Pancreas (tissue), 10 donors: Measurements from ENCODE around the gene FZD7. TPM values are rescaled to one million over a fixed set of nuclear protein-coding genes. Genes with fewer than 3 reads are reported as not detected.

ENCODE experiments used
- ATAC-seq, 4 donors: fragments of 200-7000 bp; cut with Tn5 transposase; one replicate each; pipeline versions ENCODE4 v1.8.0 to v1.9.1; 2020; ENCODE audit warnings: mild to moderate bottlenecking in 4 of 4, moderate library complexity in 4 of 4
- DNase-seq, 6 donors: peaks; one replicate each; pipeline ENCODE4 v3.0.0-alpha.2; 2020
- FAIRE-seq: peaks from 2 replicates; lab custom pipeline; 2012; peaks lifted over from hg19 to GRCh38; lab: Jason Lieb, UNC
- H3K27ac ChIP-seq, 4 donors: fragments of 200-600 bp; sonication (generic); 1 replicate in 3 of 4; 2 replicates in 1 of 4; pipeline versions ENCODE4 v1.5.0 to v1.8.0; 2020
- H3K27me3 ChIP-seq, 4 donors: fragments of 200-600 bp; one replicate each; pipeline ENCODE4 v1.8.0; 2021
- H3K36me3 ChIP-seq, 3 donors: fragments of 200-600 bp; sonication (generic) in 1 of 3; one replicate each; pipeline versions ENCODE4 v1.5.0 to v1.8.0; 2020 to 2021
- H3K4me1 ChIP-seq, 3 donors: fragments of 200-600 bp; one replicate each; pipeline ENCODE4 v1.8.0; 2021
- H3K4me3 ChIP-seq, 4 donors: fragments of 200-600 bp; sonication (generic) in 2 of 4; one replicate each; pipeline versions ENCODE4 v1.5.0 to v1.8.0; 2020 to 2021
- H3K9me3 ChIP-seq, 4 donors: fragments of 200-600 bp; one replicate each; pipeline ENCODE4 v1.8.0; 2021
- CTCF ChIP-seq, 4 donors: fragments of 200-600 bp; sonication (generic) in 3 of 4; IDR thresholded peaks; one replicate each; pipeline versions ENCODE4 v1.5.0 to v1.8.0; 2021; ENCODE audit warnings: antibody characterized with exemption in 4 of 4
- WGBS, 2 donors: extraction: QIAGEN DNeasy Blood & Tissue Kit; methylation state at CpG; one replicate each; pipeline ENCODE4 v1.1.7; 2013; 5-methylcytosine and 5-hydroxymethylcytosine counted together
- intact Hi-C, 3 donors: fragments of 100-400 bp; cut with DNase I; formaldehyde crosslinking; loops; one replicate each; pipeline versions ENCODE4 v1.11.1 to v1.14.2; 2022
- polyA plus RNA-seq, 2 donors: library from polyadenylated mRNA; stranded (reverse); fragments of 200-250 nt; gene quantifications; one replicate each; pipeline ENCODE4 v1.2.3, GENCODE V29; 2013
- total RNA-seq, 6 donors: library from RNA; stranded (reverse); fragmentation: NEBNext Ultra II Directional in 4 of 6; extraction: Animal tissue kit (Norgen Biotek cat#: 25700) in 4 of 6; gene quantifications; one replicate each; pipeline versions ENCODE4 v1.2.1 to v1.2.4, GENCODE V29; 2021 to 2023
- donor health status: healthy with polysubstance abuse.
- donor health status: DM: no; HTN: no; CAD: no; lungs with moderate emphysema.
- donor health status: DM: no; HTN: no; CAD: no.
- donor health status: control.
- donor health status: control.
- donor health status: Bipolar disorder and iron deficiency.
- donor health status: DM: yes; HTN: yes; CAD: no.
- donor health status: DM: no; HTN: no; CAD: no.
- donor health status: DM: no; HTN: no; CAD: no.
- donor health status: DM: yes; HTN: yes; CAD: no.

The FZD7 gene
- total and polyA plus RNA-seq, 8 donors: 0.53 to 5.2 (median 1.1) TPM

GRCh38 chr2:202043475-202043874, 9.8 kb downstream of the FZD7 start:
- intact Hi-C loops: no loop called here
- H3K36me3 ChIP-seq: no peaks in the 10 kb centered on the region
- DNase-seq: no peak
- H3K4me1 ChIP-seq: no peaks in the 10 kb centered on the region
- H3K27ac ChIP-seq: no peak overlapping the region
- WGBS, 2 donors: 68 to 83% methylated on average over 6 of the region's 6 CpGs
- ATAC-seq: no peak
- H3K27me3 ChIP-seq: no peaks in the 10 kb centered on the region
- no peak for TF ChIP-seq CTCF (IDR thresholded peaks at IDR 0.05)
- H3K4me3 ChIP-seq: no peak overlapping the region
- no peak for FAIRE-seq
- no peaks in the 10 kb centered on the region for H3K9me3 ChIP-seq

- FAIRE-seq (no peak), ATAC-seq (no peak), DNase-seq (no peak)
- TF ChIP-seq CTCF (IDR thresholded peaks at IDR 0.05): no peak
- no peaks in the 10 kb centered on the region for H3K27me3 ChIP-seq
- intact Hi-C loops: no loop called here
- H3K4me3 ChIP-seq: no peak overlapping the region
- no peaks in the 10 kb centered on the region for H3K9me3 ChIP-seq
- no peaks in the 10 kb centered on the region for H3K4me1 ChIP-seq
- H3K27ac ChIP-seq: no peak overlapping the region
- H3K36me3 ChIP-seq: no peaks in the 10 kb centered on the region
These were observed 11.1 kb downstream of the FZD7 start for GRCh38 chr2:202044777-202045176.

DNA sequence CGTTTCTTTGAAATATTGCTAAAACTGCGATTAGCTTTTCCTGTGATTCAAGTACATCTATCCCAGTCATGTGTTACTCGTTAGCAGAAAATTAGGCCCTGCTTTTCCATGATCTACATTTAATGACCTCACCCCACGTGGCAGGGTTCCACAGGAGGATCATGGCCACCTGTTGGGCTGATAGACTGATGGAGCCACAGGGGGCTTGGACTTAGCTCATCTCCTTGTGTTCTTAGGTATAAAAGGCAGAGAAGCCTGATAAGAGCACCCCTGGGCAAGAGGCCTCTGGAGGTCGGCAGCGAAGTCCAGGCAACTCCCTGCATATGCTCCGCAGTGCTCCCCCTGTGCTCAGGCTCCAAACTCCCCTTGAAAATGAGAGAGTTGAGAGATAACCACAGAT, 12.9 kb downstream of the FZD7 start:
- FAIRE-seq: no peak
- no peaks in the 10 kb centered on the region for H3K27me3 ChIP-seq
- 85 to 86% methylated on average over 7 of the region's 7 CpGs for WGBS, 2 donors
- no peak for ATAC-seq
- no peaks in the 10 kb centered on the region for H3K9me3 ChIP-seq
- no peak for TF ChIP-seq CTCF (IDR thresholded peaks at IDR 0.05)
- DNase-seq: no peak
- H3K27ac ChIP-seq: no peak overlapping the region
- no peak overlapping the region for H3K4me3 ChIP-seq
- H3K4me1 ChIP-seq: no peaks in the 10 kb centered on the region
- H3K36me3 ChIP-seq: no peaks in the 10 kb centered on the region
- intact Hi-C loops: no loop called here

DNA sequence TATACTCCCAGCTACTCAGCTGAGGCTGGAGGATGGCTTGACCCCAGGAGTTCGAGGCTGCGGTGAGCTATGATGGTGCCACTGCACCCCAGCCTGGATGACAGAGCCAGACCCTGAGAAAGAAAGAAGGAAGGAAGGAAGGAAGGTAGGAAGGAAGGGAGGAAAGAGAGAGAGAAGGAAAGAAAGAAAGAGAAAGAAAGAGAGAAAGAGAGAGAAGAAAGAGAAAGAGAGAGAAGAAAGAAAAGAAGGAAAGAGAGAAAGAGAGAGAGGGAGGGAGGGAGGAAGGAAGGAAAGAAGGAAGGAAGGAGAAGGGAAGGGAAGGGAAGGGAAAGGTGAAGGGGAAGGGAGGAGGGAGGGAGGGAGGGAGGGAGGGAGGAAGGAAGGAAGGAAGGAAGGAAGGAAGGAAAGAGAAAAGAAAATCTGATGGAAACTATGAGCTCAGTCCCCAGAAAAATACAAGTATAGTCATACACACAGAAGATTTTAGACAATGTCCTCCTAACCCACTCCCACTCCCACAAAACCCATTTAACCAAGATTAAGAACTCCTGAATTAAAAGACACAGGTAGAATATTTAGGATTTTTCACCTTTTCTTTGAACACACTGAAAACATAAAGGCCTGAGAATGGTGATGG, 15.6 kb downstream of the FZD7 start:
- H3K9me3 ChIP-seq: no peaks in the 10 kb centered on the region
- H3K27ac ChIP-seq: no peak overlapping the region
- H3K4me1 ChIP-seq: no peaks in the 10 kb centered on the region
- no peak overlapping the region for H3K4me3 ChIP-seq
- intact Hi-C loops: no loop called here
- H3K36me3 ChIP-seq: no peaks in the 10 kb centered on the region
- H3K27me3 ChIP-seq: no peaks in the 10 kb centered on the region
- 89 to 100% methylated on average over 2 of the region's 2 CpGs for WGBS, 2 donors
- TF ChIP-seq CTCF (IDR thresholded peaks at IDR 0.05): no peak
- no peak for DNase-seq
- no peak for ATAC-seq
- no peak for FAIRE-seq

DNA sequence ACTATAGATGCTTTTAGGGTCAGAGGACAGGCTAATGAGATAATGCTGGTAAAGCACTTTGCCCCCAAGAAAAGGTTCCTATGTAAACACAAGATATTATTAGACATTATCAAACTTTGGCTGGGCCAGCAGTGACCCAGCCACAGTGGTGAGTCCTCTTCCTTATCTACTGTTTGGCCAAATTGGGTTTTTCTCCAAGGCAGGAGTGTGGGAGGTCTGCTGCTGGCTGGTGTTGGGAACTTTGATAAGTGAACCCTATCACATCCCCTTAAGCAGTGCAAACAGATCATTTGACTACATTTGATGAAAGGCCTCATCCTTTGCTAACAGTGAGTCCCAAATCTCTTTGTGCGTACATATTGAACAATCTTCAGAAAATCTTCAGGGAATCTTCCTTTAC, 16.2 kb downstream of the FZD7 start:
- no peak for ATAC-seq
- Histone ChIP-seq H3K4me1 (no peaks in the 10 kb centered on the region), H3K27ac (no peak overlapping the region), H3K36me3 (no peaks in the 10 kb centered on the region), H3K27me3 (no peaks in the 10 kb centered on the region), H3K9me3 (no peaks in the 10 kb centered on the region), H3K4me3 (no peak overlapping the region)
- 99 to 100% methylated on average over 1 of the region's 1 CpG for WGBS, 2 donors
- FAIRE-seq: no peak
- intact Hi-C loops: no loop called here
- TF ChIP-seq CTCF (IDR thresholded peaks at IDR 0.05): no peak
- no peak for DNase-seq
